Psoas muscle (tissue), 8 donors: Measurements from ENCODE around the gene PTGDR2. TPM values are rescaled to one million over a fixed set of nuclear protein-coding genes. Genes with fewer than 3 reads are reported as not detected.
A peak's percentile ranks its signal among the peaks of the same experiment; 100 is the strongest.

Source experiments
- ATAC-seq, 4 donors: fragments of 200-7000 bp; cut with Tn5 transposase; one replicate each; pipeline ENCODE4 v1.9.1; 2020; ENCODE audit warnings: moderate library complexity in 3 of 4, mild to moderate bottlenecking in 2 of 4
- DNase-seq, 2 donors: peaks; one replicate each; pipeline ENCODE4 v3.0.0-alpha.2; 2020
- H3K27ac ChIP-seq: fragments of 200-600 bp; one replicate; pipeline ENCODE4 v1.8.0; 2022
- H3K27me3 ChIP-seq, 3 donors: fragments of 200-600 bp in 1 of 3; one replicate each; pipeline versions ENCODE4 v1.6.1 to v1.8.0; 2013 to 2022; ENCODE audit warnings: low read length in 2 of 3, mild to moderate bottlenecking in 2 of 3, moderate library complexity in 1 of 3; ENCODE audit not compliant: insufficient read depth in 3 of 3
- H3K36me3 ChIP-seq, 2 donors: fragments of 200-600 bp in 1 of 2; one replicate each; pipeline versions ENCODE4 v1.6.1 to v1.8.0; 2013 to 2022; ENCODE audit warnings: low read depth in 1 of 2, mild to moderate bottlenecking in 1 of 2, moderate library complexity in 1 of 2; ENCODE audit not compliant: insufficient read depth in 1 of 2
- H3K4me1 ChIP-seq: fragments of 200-600 bp; one replicate; pipeline ENCODE4 v1.8.0; 2022
- H3K4me3 ChIP-seq: fragments of 200-600 bp; one replicate; pipeline ENCODE4 v1.8.0; 2022; ENCODE audit warnings: mild to moderate bottlenecking
- H3K9me3 ChIP-seq: fragments of 200-600 bp; one replicate; pipeline ENCODE4 v1.8.0; 2022
- CTCF ChIP-seq: fragments of 200-600 bp; IDR thresholded peaks from one replicate; pipeline ENCODE4 v1.8.0; 2022; ENCODE audit warnings: antibody characterized with exemption
- WGBS, 3 donors: extraction: QIAGEN DNeasy Blood & Tissue Kit; methylation state at CpG; one replicate each; pipeline versions ENCODE4 v1.1.6 to v1.1.7; 2013; 5-methylcytosine and 5-hydroxymethylcytosine counted together
- intact Hi-C, 2 donors: fragments of 100-400 bp; cut with DNase I; formaldehyde crosslinking; loops; one replicate each; pipeline versions ENCODE4 v1.11.0 to v1.14.2; 2022
- polyA plus RNA-seq, 3 donors: library from polyadenylated mRNA; stranded (reverse); fragments of 200-250 nt; gene quantifications; one replicate each; pipeline ENCODE4 v1.2.3, GENCODE V29; 2013
- total RNA-seq, 4 donors: library from RNA; stranded (reverse); fragmentation: NEBNext Ultra II Directional in 2 of 4; extraction: Animal tissue kit (Norgen Biotek cat#: 25700) in 2 of 4; gene quantifications; one replicate each; pipeline versions ENCODE4 v1.2.1 to v1.2.4, GENCODE V29; 2021 to 2023
- donor health status: healthy with polysubstance abuse.
- donor health status: DM: no; HTN: no; CAD: no; lungs with moderate emphysema.
- donor health status: Bipolar disorder and iron deficiency.
- donor health status: healthy.
- donor health status: DM: yes; HTN: yes; CAD: no.
- donor health status: DM: no; HTN: no; CAD: no.
- donor health status: DM: no; HTN: no; CAD: no.
- donor health status: DM: yes; HTN: yes; CAD: no.

The PTGDR2 gene
- total and polyA plus RNA-seq, 7 donors, result 0.53 to 13.9 (median 1.2) TPM

GRCh38 chr11:60891103-60891741 lies 35.5 kb upstream of the PTGDR2 start:
- Histone ChIP-seq H3K4me3 (no peak overlapping the region), H3K36me3 (peaks cover 3 to 77% of the 10 kb centered on the region in 2 donors), H3K4me1 (no peaks in the 10 kb centered on the region), H3K27me3 (no peaks in the 10 kb centered on the region), H3K9me3 (no peaks in the 10 kb centered on the region), H3K27ac (no peak overlapping the region)
- ATAC-seq (no peak), DNase-seq (no peak)
- 79 to 94% (median 86%) methylated on average over 7 of the region's 7 CpGs for WGBS, 3 donors
- intact Hi-C loops, result no loop called here
- TF ChIP-seq CTCF, result no peak

GRCh38 chr11:60890696-60891095 lies 34.9 kb upstream of the PTGDR2 start:
- no peaks in the 10 kb centered on the region for H3K9me3 ChIP-seq
- no peak for ATAC-seq
- no peak for DNase-seq
- H3K4me3 ChIP-seq, result no peak overlapping the region
- peaks cover 3 to 72% of the 10 kb centered on the region in 2 donors for H3K36me3 ChIP-seq
- H3K4me1 ChIP-seq, result no peaks in the 10 kb centered on the region
- no peak for TF ChIP-seq CTCF
- H3K27ac ChIP-seq, result no peak overlapping the region
- WGBS, 3 donors, result 57 to 63% (median 61%) methylated on average over 4 to 5 of the region's 5 CpGs
- intact Hi-C loops, result no loop called here
- H3K27me3 ChIP-seq, result no peaks in the 10 kb centered on the region

GRCh38 chr11:60889869-60890311 lies 34.1 kb upstream of the PTGDR2 start:
- H3K4me1 ChIP-seq, result no peaks in the 10 kb centered on the region
- peaks cover 0 to 63% of the 10 kb centered on the region in 2 donors for H3K36me3 ChIP-seq
- H3K27ac ChIP-seq, result no peak overlapping the region
- DNase-seq (no peak), ATAC-seq (no peak)
- no peaks in the 10 kb centered on the region for H3K9me3 ChIP-seq
- TF ChIP-seq CTCF, result no peak
- intact Hi-C loops, result loop anchor here in 1 of 2 donors (2.0 kb wide), 1 partner anchor 59 kb away; no protein-coding TSS in a partner anchor
- no peaks in the 10 kb centered on the region for H3K27me3 ChIP-seq
- WGBS, 3 donors, result 72 to 79% (median 74%) methylated on average over 6 of the region's 6 CpGs
- H3K4me3 ChIP-seq, result no peak overlapping the region

- ATAC-seq, result peak; percentile 76 to 88 (median 79)
- H3K27ac ChIP-seq, result no peak overlapping the region
- intact Hi-C loops, result no loop called here
Observed at GRCh38 chr11:60887556-60887955, 31.8 kb upstream of the PTGDR2 start.

More at GRCh38 chr11:60887556-60887955, 31.8 kb upstream of the PTGDR2 start:
- DNase-seq, result peak in 1 of 2 donors; percentile 46
- Histone ChIP-seq H3K9me3 (no peaks in the 10 kb centered on the region), H3K4me1 (no peaks in the 10 kb centered on the region), H3K36me3 (peaks cover 0 to 46% of the 10 kb centered on the region in 2 donors), H3K27me3 (no peaks in the 10 kb centered on the region), H3K4me3 (no peak overlapping the region)
- peak; percentile 45 for TF ChIP-seq CTCF
- 61 to 68% (median 64%) methylated on average over 5 of the region's 5 CpGs for WGBS, 3 donors
